ENCODE results near the gene ATRNL1.

ATRNL1 gene

DNA sequence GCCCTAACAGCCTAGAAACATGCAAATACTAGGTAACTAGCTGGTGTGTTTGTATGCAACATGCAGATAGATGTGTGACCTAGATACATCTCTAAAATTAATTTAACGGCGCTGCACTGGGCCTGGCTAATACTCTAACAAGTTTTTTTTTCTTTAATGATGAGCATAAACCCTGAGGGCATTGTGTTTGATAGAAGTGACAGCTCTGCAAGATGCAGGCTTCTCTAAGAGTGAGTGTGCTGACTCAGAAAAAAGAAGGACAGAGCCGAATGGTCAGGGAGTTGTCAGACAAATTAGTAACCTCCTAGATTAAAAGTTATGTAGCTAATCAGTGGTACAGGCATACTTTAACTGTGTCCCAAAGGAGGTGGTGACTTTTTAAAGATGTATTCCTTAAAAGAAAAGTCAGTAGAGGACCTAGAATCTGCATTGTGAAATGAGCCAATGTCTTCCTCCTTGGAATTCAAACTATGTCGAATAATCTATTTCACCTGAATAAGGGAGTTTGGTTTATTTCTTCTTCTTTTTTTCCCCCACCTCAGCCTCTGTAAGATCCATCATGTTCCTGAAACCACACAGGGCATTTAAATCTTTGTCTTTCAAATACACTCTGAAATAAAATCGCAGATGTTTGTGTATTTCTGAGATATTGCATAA, 864.7 kb downstream of the ATRNL1 start:
- Mint-ChIP-seq H3K36me3 (ENCODE audit: low read depth) (no peaks in the 10 kb centered on the region), H3K9me3 (no peaks in the 10 kb centered on the region), H3K4me3 (no peak overlapping the region), H3K27ac (no peak overlapping the region), H3K4me1 (ENCODE audit: low read depth) (no peaks in the 10 kb centered on the region), H3K27me3 (no peaks in the 10 kb centered on the region)
- intact Hi-C loops (cut with micrococcal nuclease) = no loop called here

GRCh38 chr10:115963848-115964247, 870.7 kb downstream of the ATRNL1 start:
- no peaks in the 10 kb centered on the region for H3K4me1 Mint-ChIP-seq (ENCODE audit: low read depth)
- H3K27me3 Mint-ChIP-seq = no peaks in the 10 kb centered on the region
- no peak overlapping the region for H3K27ac Mint-ChIP-seq
- H3K36me3 Mint-ChIP-seq (ENCODE audit: low read depth) = no peaks in the 10 kb centered on the region
- intact Hi-C loops (cut with micrococcal nuclease) = no loop called here
- peaks cover 8% of the 10 kb centered on the region for H3K9me3 Mint-ChIP-seq
- no peak overlapping the region for H3K4me3 Mint-ChIP-seq

DNA sequence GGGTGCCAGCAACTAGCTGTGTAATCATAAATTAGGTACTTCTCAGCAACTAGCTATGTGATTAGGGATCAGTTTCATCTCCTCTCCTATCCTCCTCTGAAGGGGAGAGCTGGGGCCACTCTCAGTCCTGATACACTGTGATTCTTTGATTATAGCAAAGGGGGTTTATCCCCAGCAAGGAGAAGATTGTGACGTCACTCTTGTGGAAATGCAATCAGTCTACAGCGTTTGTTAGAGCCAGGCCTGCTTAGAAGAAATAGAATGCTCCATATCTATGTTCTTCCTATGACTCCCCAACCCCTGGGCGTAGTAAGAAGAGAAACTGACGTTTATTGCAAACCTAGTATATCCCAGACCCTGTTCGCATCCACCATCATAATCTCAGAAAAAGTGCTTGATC, 871.7 kb downstream of the ATRNL1 start:
- Mint-ChIP-seq H3K27me3 (no peaks in the 10 kb centered on the region), H3K4me3 (no peak overlapping the region), H3K9me3 (peaks cover 8% of the 10 kb centered on the region), H3K4me1 (ENCODE audit: low read depth) (no peaks in the 10 kb centered on the region), H3K36me3 (ENCODE audit: low read depth) (no peaks in the 10 kb centered on the region), H3K27ac (no peak overlapping the region)
- intact Hi-C loops (cut with micrococcal nuclease) = no loop called here

GRCh38 chr10:115965376-115965775, 872.2 kb downstream of the ATRNL1 start:
- Mint-ChIP-seq H3K4me1 (ENCODE audit: low read depth) (no peaks in the 10 kb centered on the region), H3K27me3 (no peaks in the 10 kb centered on the region), H3K36me3 (ENCODE audit: low read depth) (no peaks in the 10 kb centered on the region), H3K9me3 (peaks cover 8% of the 10 kb centered on the region), H3K27ac (no peak overlapping the region), H3K4me3 (no peak overlapping the region)
- intact Hi-C loops (cut with micrococcal nuclease) = no loop called here

GRCh38 chr10:115968236-115968635, 875.1 kb downstream of the ATRNL1 start:
- intact Hi-C loops (cut with micrococcal nuclease) = no loop called here
- no peaks in the 10 kb centered on the region for H3K4me1 Mint-ChIP-seq (ENCODE audit: low read depth)
- H3K9me3 Mint-ChIP-seq = peaks cover 8% of the 10 kb centered on the region
- H3K27me3 Mint-ChIP-seq = no peaks in the 10 kb centered on the region
- no peak overlapping the region for H3K27ac Mint-ChIP-seq
- H3K4me3 Mint-ChIP-seq = no peak overlapping the region
- no peaks in the 10 kb centered on the region for H3K36me3 Mint-ChIP-seq (ENCODE audit: low read depth)

GRCh38 chr10:115969591-115969990, 876.4 kb downstream of the ATRNL1 start:
- Mint-ChIP-seq H3K36me3 (ENCODE audit: low read depth) (no peaks in the 10 kb centered on the region), H3K27ac (no peak overlapping the region), H3K4me1 (ENCODE audit: low read depth) (no peaks in the 10 kb centered on the region), H3K9me3 (peaks cover 8% of the 10 kb centered on the region), H3K4me3 (no peak overlapping the region), H3K27me3 (no peaks in the 10 kb centered on the region)
- intact Hi-C loops (cut with micrococcal nuclease) = no loop called here

GRCh38 chr10:115971921-115972320, 878.8 kb downstream of the ATRNL1 start:
- peaks cover 8% of the 10 kb centered on the region for H3K9me3 Mint-ChIP-seq
- no peak overlapping the region for H3K27ac Mint-ChIP-seq
- H3K4me1 Mint-ChIP-seq (ENCODE audit: low read depth) = no peaks in the 10 kb centered on the region
- no peaks in the 10 kb centered on the region for H3K36me3 Mint-ChIP-seq (ENCODE audit: low read depth)
- intact Hi-C loops (cut with micrococcal nuclease) = no loop called here
- no peak overlapping the region for H3K4me3 Mint-ChIP-seq
- no peaks in the 10 kb centered on the region for H3K27me3 Mint-ChIP-seq

DNA sequence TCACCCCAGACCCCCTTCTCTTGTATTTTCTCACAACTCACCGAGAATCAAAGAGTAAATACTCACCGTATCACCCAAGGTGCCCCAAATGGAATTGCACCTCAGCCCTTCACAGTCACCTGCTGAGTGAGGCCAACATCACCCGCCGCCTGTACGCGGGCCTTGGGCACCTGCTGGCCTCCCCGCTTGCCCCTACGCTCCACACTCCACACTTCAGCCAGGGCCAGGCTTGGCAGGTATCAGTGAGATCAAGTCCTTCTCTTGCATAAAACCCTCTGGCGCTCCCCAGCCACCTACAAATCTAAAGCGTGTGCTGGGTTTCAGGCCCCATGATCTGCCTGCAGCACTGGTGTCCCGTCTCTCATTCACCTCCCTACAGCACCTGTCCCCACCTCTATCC, 879.3 kb downstream of the ATRNL1 start:
- H3K4me3 Mint-ChIP-seq = no peak overlapping the region
- no peaks in the 10 kb centered on the region for H3K36me3 Mint-ChIP-seq (ENCODE audit: low read depth)
- H3K9me3 Mint-ChIP-seq = peaks cover 7% of the 10 kb centered on the region
- H3K27me3 Mint-ChIP-seq = no peaks in the 10 kb centered on the region
- intact Hi-C loops (cut with micrococcal nuclease) = no loop called here
- no peaks in the 10 kb centered on the region for H3K4me1 Mint-ChIP-seq (ENCODE audit: low read depth)
- H3K27ac Mint-ChIP-seq = no peak overlapping the region

DNA sequence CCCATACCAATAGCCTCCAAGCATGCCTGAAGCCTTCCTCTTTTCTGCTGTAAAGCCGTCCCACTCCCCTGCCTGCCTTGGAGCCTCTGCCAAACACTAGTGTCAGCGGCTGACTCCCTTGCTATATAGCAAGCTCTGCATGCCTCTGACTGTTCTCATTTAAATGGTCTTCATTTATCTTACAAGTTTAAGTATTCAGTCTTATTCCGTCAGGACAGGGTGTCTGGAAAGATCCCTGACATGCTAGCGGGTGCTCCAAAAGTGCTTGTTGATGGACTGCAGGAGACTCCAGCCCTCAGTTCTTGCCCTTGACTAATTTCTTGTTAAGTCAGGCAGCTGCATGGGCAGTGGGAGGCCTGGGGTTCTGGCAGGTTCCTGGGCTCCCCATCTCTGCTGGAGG, 881.2 kb downstream of the ATRNL1 start:
- no peak overlapping the region for H3K27ac Mint-ChIP-seq
- intact Hi-C loops (cut with micrococcal nuclease) = no loop called here
- H3K9me3 Mint-ChIP-seq = no peaks in the 10 kb centered on the region
- H3K36me3 Mint-ChIP-seq (ENCODE audit: low read depth) = no peaks in the 10 kb centered on the region
- H3K4me3 Mint-ChIP-seq = no peak overlapping the region
- no peaks in the 10 kb centered on the region for H3K27me3 Mint-ChIP-seq
- H3K4me1 Mint-ChIP-seq (ENCODE audit: low read depth) = no peaks in the 10 kb centered on the region

GRCh38 chr10:115974816-115975430, 881.8 kb downstream of the ATRNL1 start:
- no peak overlapping the region for H3K4me3 Mint-ChIP-seq
- no peaks in the 10 kb centered on the region for H3K4me1 Mint-ChIP-seq (ENCODE audit: low read depth)
- no peak overlapping the region for H3K27ac Mint-ChIP-seq
- no peaks in the 10 kb centered on the region for H3K9me3 Mint-ChIP-seq
- H3K36me3 Mint-ChIP-seq (ENCODE audit: low read depth) = no peaks in the 10 kb centered on the region
- intact Hi-C loops (cut with micrococcal nuclease) = no loop called here
- no peaks in the 10 kb centered on the region for H3K27me3 Mint-ChIP-seq

- Mint-ChIP-seq H3K4me1 (ENCODE audit: low read depth) (no peaks in the 10 kb centered on the region), H3K9me3 (no peaks in the 10 kb centered on the region), H3K27me3 (no peaks in the 10 kb centered on the region), H3K4me3 (no peak overlapping the region), H3K36me3 (ENCODE audit: low read depth) (no peaks in the 10 kb centered on the region), H3K27ac (no peak overlapping the region)
- intact Hi-C loops (cut with micrococcal nuclease) = no loop called here
Measured at GRCh38 chr10:115975506-115975905, 882.3 kb downstream of the ATRNL1 start.

DNA sequence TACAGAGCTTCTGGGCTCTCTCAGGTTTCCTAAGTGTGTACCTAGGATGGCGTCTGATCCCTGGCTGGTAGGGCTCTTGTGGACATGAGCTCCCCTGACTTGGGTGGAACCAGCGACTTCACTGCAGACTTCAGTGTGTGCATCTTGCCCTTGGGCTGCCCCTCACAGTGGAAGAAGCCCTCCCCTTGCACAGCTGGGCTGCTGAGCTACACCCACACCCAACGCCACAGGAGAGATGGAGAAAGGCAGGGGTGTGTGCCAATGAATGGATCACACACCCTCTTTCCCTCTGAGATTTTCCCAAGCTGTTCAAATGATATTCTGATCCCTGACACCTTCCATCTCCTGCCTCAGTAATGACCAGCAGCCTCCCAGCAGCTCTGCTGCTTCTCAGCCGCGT, 883.2 kb downstream of the ATRNL1 start:
- H3K36me3 Mint-ChIP-seq (ENCODE audit: low read depth) = no peaks in the 10 kb centered on the region
- H3K4me3 Mint-ChIP-seq = no peak overlapping the region
- H3K27ac Mint-ChIP-seq = no peak overlapping the region
- H3K4me1 Mint-ChIP-seq (ENCODE audit: low read depth) = no peaks in the 10 kb centered on the region
- no peaks in the 10 kb centered on the region for H3K27me3 Mint-ChIP-seq
- intact Hi-C loops (cut with micrococcal nuclease) = no loop called here
- H3K9me3 Mint-ChIP-seq = no peaks in the 10 kb centered on the region

DNA sequence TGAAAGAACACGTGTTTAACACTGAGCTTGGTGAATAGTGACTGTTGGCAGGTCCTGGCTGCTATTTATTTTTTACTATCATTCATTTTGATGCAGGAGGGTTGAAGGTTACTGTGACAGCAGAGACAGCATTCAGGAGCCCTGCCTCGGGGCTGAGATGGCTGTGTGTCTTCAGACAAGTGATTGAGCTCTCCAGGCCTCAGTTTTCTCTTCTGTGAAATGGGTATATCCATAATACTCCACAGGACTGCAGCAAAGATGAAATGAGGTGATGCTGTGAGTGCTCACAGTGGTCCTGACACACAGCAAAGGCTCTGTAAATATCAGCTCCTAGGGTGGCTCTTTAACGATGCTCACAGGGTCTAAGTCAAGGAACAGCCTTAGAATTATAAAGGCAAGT, 884.7 kb downstream of the ATRNL1 start:
- Mint-ChIP-seq H3K27ac (no peak overlapping the region), H3K4me1 (ENCODE audit: low read depth) (no peaks in the 10 kb centered on the region), H3K4me3 (no peak overlapping the region), H3K27me3 (no peaks in the 10 kb centered on the region), H3K36me3 (ENCODE audit: low read depth) (no peaks in the 10 kb centered on the region), H3K9me3 (no peaks in the 10 kb centered on the region)
- intact Hi-C loops (cut with micrococcal nuclease) = no loop called here

GRCh38 chr10:115979576-115979975, 886.4 kb downstream of the ATRNL1 start:
- Mint-ChIP-seq H3K27me3 (no peaks in the 10 kb centered on the region), H3K36me3 (ENCODE audit: low read depth) (no peaks in the 10 kb centered on the region), H3K9me3 (no peaks in the 10 kb centered on the region), H3K4me1 (ENCODE audit: low read depth) (no peaks in the 10 kb centered on the region), H3K4me3 (no peak overlapping the region), H3K27ac (no peak overlapping the region)
- intact Hi-C loops (cut with micrococcal nuclease) = no loop called here

GRCh38 chr10:115980470-115980869, 887.3 kb downstream of the ATRNL1 start:
- H3K27ac Mint-ChIP-seq = no peak overlapping the region
- H3K9me3 Mint-ChIP-seq = no peaks in the 10 kb centered on the region
- H3K27me3 Mint-ChIP-seq = no peaks in the 10 kb centered on the region

More at GRCh38 chr10:115980470-115980869, 887.3 kb downstream of the ATRNL1 start:
- intact Hi-C loops (cut with micrococcal nuclease) = no loop called here
- H3K4me3 Mint-ChIP-seq = no peak overlapping the region
- no peaks in the 10 kb centered on the region for H3K4me1 Mint-ChIP-seq (ENCODE audit: low read depth)
- H3K36me3 Mint-ChIP-seq (ENCODE audit: low read depth) = no peaks in the 10 kb centered on the region
